HL-60 (cell line): Measurements from ENCODE around the gene CDKL4.
"Not testable (repeated sequence)": the region's sequence is repeated elsewhere in the genome, so short reads cannot be mapped to it uniquely, and the experiment has no call there.

Experiments
- DNase-seq, 2 experiments: peaks; one replicate each; pipeline ENCODE4 v3.0.0-alpha.2; 2010 to 2020; ENCODE audit warnings: low read depth in 1 of 2, low spot score in 1 of 2
- H3K27ac ChIP-seq: fragments of 250-450 bp; sonication (Bioruptor Pico); replicated peaks from 2 replicates; pipeline ENCODE4 v1.5.1; 2020; ENCODE audit warnings: mild to moderate bottlenecking, moderate library complexity
- H3K27me3 ChIP-seq: fragments of 250-450 bp; sonication (Bioruptor Pico); 2 replicates; pipeline ENCODE4 v1.5.1; 2021; ENCODE audit warnings: mild to moderate bottlenecking, moderate library complexity; ENCODE audit not compliant: insufficient read depth, poor library complexity, severe bottlenecking
- H3K4me3 ChIP-seq: replicated peaks from 2 replicates; pipeline ENCODE4 v1.5.1; 2011; ENCODE audit warnings: mild to moderate bottlenecking, control low read depth, low read length; ENCODE audit not compliant: insufficient read depth
- CTCF ChIP-seq: IDR thresholded peaks from one replicate; pipeline ENCODE4 v1.5.1; 2011; ENCODE audit warnings: low read length, control low read depth, inconsistent platforms; ENCODE audit not compliant: insufficient read depth
- GABPA ChIP-seq: IDR thresholded peaks from 2 replicates; pipeline ENCODE4 v1.6.1; 2012; ENCODE audit warnings: low read depth
- POLR2AphosphoS5 ChIP-seq: IDR thresholded peaks from 2 replicates; pipeline ENCODE4 v1.6.1; 2012; ENCODE audit warnings: low read depth
- REST ChIP-seq: IDR thresholded peaks from 2 replicates; pipeline ENCODE4 v1.6.1; 2012; ENCODE audit warnings: low read depth; ENCODE audit not compliant: insufficient replicate concordance
- SPI1 ChIP-seq: IDR thresholded peaks from 2 replicates; pipeline ENCODE4 v1.6.1; 2012; ENCODE audit warnings: low read depth, mild to moderate bottlenecking, borderline replicate concordance

CDKL4 gene

DNA sequence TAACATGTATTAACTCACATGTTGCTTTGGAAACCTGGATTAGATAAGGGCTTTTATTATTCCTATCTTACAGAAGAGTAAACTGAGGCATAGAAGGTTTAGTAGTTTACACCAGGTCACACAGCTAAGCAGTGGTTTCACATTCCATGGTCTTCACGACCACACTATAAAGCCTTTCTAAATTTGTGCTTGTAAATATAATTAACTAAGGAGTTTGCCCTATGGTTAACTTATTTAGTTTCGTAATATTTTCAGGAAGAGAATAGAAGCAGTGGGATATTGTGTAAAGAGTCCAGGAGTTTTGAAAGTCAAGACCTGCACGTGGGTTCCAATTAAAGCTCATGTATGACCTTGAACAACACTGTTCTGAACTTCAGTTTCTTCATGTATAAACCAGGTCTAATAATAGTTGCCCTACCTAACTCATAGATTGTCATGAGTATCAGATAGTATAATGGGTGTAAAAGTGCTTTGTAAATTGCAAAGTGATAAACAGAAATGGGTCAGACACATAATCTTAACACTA is 103.4 kb downstream of the CDKL4 start:
- peak; percentile 48 to 66 for DNase-seq
- Histone ChIP-seq H3K4me3 (no peak overlapping the region), H3K27me3 (no peaks in the 10 kb centered on the region), H3K27ac (peak overlapping the region; percentile 17)
- TF ChIP-seq POLR2AphosphoS5 (no peak), GABPA (no peak), CTCF (no peak), REST (no peak), SPI1 (no peak; the same call in 1 of the 2 replicates)

- Histone ChIP-seq H3K4me3 (no peak overlapping the region), H3K27me3 (no peaks in the 10 kb centered on the region), H3K27ac (peak overlapping the region; percentile 17; the same call in 1 of the 2 replicates)
- DNase-seq, result no peak
- TF ChIP-seq SPI1 (no peak), CTCF (no peak), GABPA (no peak), POLR2AphosphoS5 (no peak), REST (no peak)
These were observed 104.1 kb downstream of the CDKL4 start for GRCh38 chr2:39139511-39140237.

DNA sequence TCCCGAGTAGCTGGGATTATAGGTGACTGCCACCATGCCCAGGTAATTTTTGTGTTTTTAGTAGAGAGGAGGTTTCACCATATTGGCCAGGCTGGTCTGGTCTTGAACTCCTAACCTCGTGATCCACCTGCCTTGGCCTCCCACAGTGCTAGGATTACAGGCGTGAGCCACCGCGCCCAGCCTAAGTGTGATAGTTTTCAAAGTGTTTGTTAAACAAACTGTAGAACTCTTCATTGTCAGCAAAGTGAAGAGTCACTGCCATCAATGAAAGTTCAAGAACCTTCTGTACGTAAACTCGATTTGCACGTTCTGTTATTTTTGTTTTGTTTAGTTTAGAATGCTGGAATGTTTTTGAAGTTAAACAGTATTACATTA is 104.9 kb downstream of the CDKL4 start:
- Histone ChIP-seq H3K27me3 (no peaks in the 10 kb centered on the region), H3K4me3 (no peak overlapping the region), H3K27ac (no peak overlapping the region)
- no peak for DNase-seq
- TF ChIP-seq REST, result no peak
- TF ChIP-seq SPI1, result no peak
- TF ChIP-seq GABPA, result no peak
- no peak for TF ChIP-seq CTCF

DNA sequence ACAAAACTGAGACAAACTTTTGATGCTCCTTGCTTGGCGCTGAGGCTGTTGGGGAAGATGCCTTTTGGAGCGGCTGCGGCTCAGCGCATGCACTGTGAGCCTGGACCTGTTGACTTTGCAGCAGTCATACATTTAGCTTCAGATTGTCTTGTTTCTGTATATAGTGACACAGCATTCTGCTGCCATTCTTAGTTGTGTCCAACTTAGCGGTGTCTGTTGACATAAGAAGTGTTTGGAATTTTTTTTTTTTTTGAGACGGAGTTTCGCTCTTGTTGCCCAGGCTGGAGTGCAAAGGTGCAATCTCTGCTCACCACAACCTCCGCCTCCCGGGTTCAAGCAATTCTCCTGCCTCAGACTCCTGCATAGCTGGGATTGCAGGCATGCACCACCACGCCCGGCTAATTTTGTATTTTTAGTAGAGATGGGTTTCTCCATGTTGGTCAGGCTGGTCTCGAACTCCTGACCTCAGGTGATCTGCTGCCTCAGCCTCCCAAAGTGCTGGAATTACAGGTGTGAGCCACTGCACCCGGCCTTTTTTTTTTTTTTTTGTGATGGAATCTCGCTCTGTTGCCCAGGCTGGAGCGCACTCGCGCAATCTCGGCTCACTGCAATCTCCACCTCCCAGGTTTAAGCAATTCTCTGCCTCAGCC is 105.5 kb downstream of the CDKL4 start:
- not testable (repeated sequence) for H3K27me3 ChIP-seq, DNase-seq, H3K27ac ChIP-seq, H3K4me3 ChIP-seq
